IMR-90 (cell line): ENCODE results near the gene EPN2. TPM values are rescaled to one million over a fixed set of nuclear protein-coding genes. Genes with fewer than 3 reads are reported as not detected.
A peak's percentile ranks its signal among the peaks of the same experiment; 100 is the strongest.
"Not testable (repeated sequence)": the region's sequence is repeated elsewhere in the genome, so short reads cannot be mapped to it uniquely, and the experiment has no call there.

Experiments
- ATAC-seq: fragments of 200-7000 bp; cut with Tn5 transposase; 2 replicates; pipeline ENCODE4 v1.9.1; 2020; ENCODE audit warnings: low read depth, mild to moderate bottlenecking, moderate library complexity
- BruUV-seq: library from RNA; stranded (reverse); fragments of 400-500 nt; replicated peaks from 2 replicates; lab custom pipeline; 2021; lab: Mats Ljungman, UMichigan
- CTCF ChIA-PET: fragments of 300-600 bp; formaldehyde crosslinking; extraction: SDS; loops from one replicate; lab custom pipeline; 2021; ENCODE audit warnings: antibody characterized with exemption; lab: Yijun Ruan, JAX
- POLR2A ChIA-PET: fragments of 300-600 bp; sonication (Branson Sonifier 250); formaldehyde crosslinking; loops from one replicate; lab custom pipeline; 2022; ENCODE audit warnings: antibody characterized with exemption; ENCODE audit not compliant: unreplicated experiment; lab: Charles Lee
- DNase-seq: peaks from one replicate; pipeline ENCODE4 v3.0.0; 2013
- H2AFZ ChIP-seq: replicated peaks from 2 replicates; pipeline ENCODE3; 2013; ENCODE audit warnings: low read length, mild to moderate bottlenecking; ENCODE audit not compliant: poor library complexity
- H2AK5ac ChIP-seq: 2 replicates; pipeline ENCODE4 v1.6.1; 2013; ENCODE audit warnings: low read depth, low read length, inconsistent platforms
- H2AK9ac ChIP-seq: replicated peaks from 2 replicates; pipeline ENCODE3; 2013; ENCODE audit warnings: mild to moderate bottlenecking, low read depth, low read length, moderate library complexity; ENCODE audit not compliant: poor library complexity
- H2BK120ac ChIP-seq: 2 replicates; pipeline ENCODE4 v1.6.1; 2013; ENCODE audit warnings: low read depth, low read length, inconsistent platforms
- H2BK15ac ChIP-seq: 3 replicates; pipeline ENCODE4 v1.6.1; 2013; ENCODE audit warnings: low read depth, low read length, inconsistent platforms
- H2BK20ac ChIP-seq: 2 replicates; pipeline ENCODE4 v1.6.1; 2013; ENCODE audit warnings: low read depth, mild to moderate bottlenecking, inconsistent platforms, low read length, moderate library complexity
- H2BK5ac ChIP-seq: 2 replicates; pipeline ENCODE4 v1.6.1; 2013; ENCODE audit warnings: mild to moderate bottlenecking, low read depth, low read length, inconsistent platforms; ENCODE audit not compliant: poor library complexity, severe bottlenecking
- H3K14ac ChIP-seq: replicated peaks from 2 replicates; pipeline ENCODE4 v1.6.1; 2013; ENCODE audit warnings: low read depth, low read length, inconsistent platforms
- H3K18ac ChIP-seq: 2 replicates; pipeline ENCODE4 v1.6.1; 2013; ENCODE audit warnings: low read depth, low read length, control low read depth
- H3K23ac ChIP-seq: 2 replicates; pipeline ENCODE4 v1.6.1; 2013; ENCODE audit warnings: low read depth, low read length, inconsistent platforms
- H3K27ac ChIP-seq: 2 replicates; pipeline ENCODE4 v1.5.1; 2013; ENCODE audit warnings: mild to moderate bottlenecking, control low read depth, low read length; ENCODE audit not compliant: insufficient read depth
- H3K27me3 ChIP-seq: 2 replicates; pipeline ENCODE4 v1.6.1; 2013; ENCODE audit warnings: low read length; ENCODE audit not compliant: control insufficient read depth, insufficient read depth
- H3K36me3 ChIP-seq: 2 replicates; pipeline ENCODE4 v1.6.1; 2013; ENCODE audit warnings: low read length, mixed read lengths; ENCODE audit not compliant: control insufficient read depth, insufficient read depth
- H3K4ac ChIP-seq: 2 replicates; pipeline ENCODE4 v1.6.1; 2013; ENCODE audit warnings: low read depth, low read length, inconsistent platforms
- H3K4me1 ChIP-seq: 2 replicates; pipeline ENCODE4 v1.6.1; 2013; ENCODE audit warnings: low read length, mixed read lengths; ENCODE audit not compliant: control insufficient read depth, insufficient read depth
- H3K4me2 ChIP-seq: 2 replicates; pipeline ENCODE4 v1.6.1; 2013; ENCODE audit warnings: low read depth, mild to moderate bottlenecking, control low read depth, low read length, moderate library complexity
- H3K4me3 ChIP-seq: 2 replicates; pipeline ENCODE4 v1.5.1; 2013; ENCODE audit warnings: low read depth, mild to moderate bottlenecking, control low read depth, low read length, moderate library complexity; ENCODE audit not compliant: insufficient read depth
- H3K56ac ChIP-seq: 2 replicates; pipeline ENCODE4 v1.6.1; 2013; ENCODE audit warnings: low read length, inconsistent platforms; ENCODE audit not compliant: insufficient read depth; ENCODE audit errors: extremely low read depth
- H3K79me1 ChIP-seq, 2 experiments: 2 replicates each; pipeline ENCODE4 v1.6.1; 2013; ENCODE audit warnings: low read length in 2 of 2, inconsistent platforms in 1 of 2, low read depth in 1 of 2
- H3K9ac ChIP-seq: 2 replicates; pipeline ENCODE4 v1.6.1; 2013; ENCODE audit warnings: low read depth, low read length, control low read depth
- H3K9me1 ChIP-seq: 2 replicates; pipeline ENCODE4 v1.6.1; 2013; ENCODE audit warnings: low read length, inconsistent platforms; ENCODE audit not compliant: insufficient read depth
- H3K9me3 ChIP-seq: 2 replicates; pipeline ENCODE4 v1.6.1; 2013; ENCODE audit warnings: low read length; ENCODE audit not compliant: control insufficient read depth, insufficient read depth
- H4K20me1 ChIP-seq: 2 replicates; pipeline ENCODE4 v1.6.1; 2013; ENCODE audit warnings: low read length, inconsistent platforms; ENCODE audit not compliant: insufficient read depth
- H4K5ac ChIP-seq: 2 replicates; pipeline ENCODE4 v1.6.1; 2013; ENCODE audit warnings: mild to moderate bottlenecking, low read depth, low read length, control low read depth
- H4K8ac ChIP-seq, 2 experiments: 2 replicates each; pipeline ENCODE4 v1.6.1; 2013; ENCODE audit warnings: low read depth in 2 of 2, low read length in 2 of 2, control low read depth in 1 of 2, inconsistent platforms in 1 of 2
- H4K91ac ChIP-seq: 2 replicates; pipeline ENCODE4 v1.6.1; 2013; ENCODE audit warnings: low read depth, low read length, inconsistent platforms; ENCODE audit not compliant: insufficient read depth
- WGBS, 2 experiments: methylation state at CpG; one replicate each; pipeline versions ENCODE4 v1.1.5 to v1.1.7; 2013; ENCODE audit warnings: missing lambda C conversion rate in 2 of 2; ENCODE audit not compliant: insufficient read length in 1 of 2; ENCODE audit errors: extremely low coverage in 2 of 2; 5-methylcytosine and 5-hydroxymethylcytosine counted together
- dilution Hi-C: fragments of 300-500 bp; cut with HindIII; formaldehyde crosslinking; loops from one replicate; pipeline ENCODE4 v1.14.3; 2018; ENCODE audit warnings: low sequenced_read_pairs; ENCODE audit not compliant: unreplicated experiment
- in situ Hi-C: fragments of 300-500 bp; cut with MboI; formaldehyde crosslinking; loops from 3 replicates; pipeline ENCODE4 v1.14.3; 2019; ENCODE audit warnings: low sequenced_read_pairs, inconsistent platforms, mixed read lengths
- intact Hi-C: fragments of 100-400 bp; cut with micrococcal nuclease; formaldehyde crosslinking; loops from 2 replicates; pipeline ENCODE4 v1.10.0; 2022
- polyA plus RNA-seq, 3 experiments: library from polyadenylated mRNA; depleted of rRNA; stranded (reverse); fragments of >200 nt; gene quantifications; 2 replicates each; pipeline ENCODE4 v1.2.3, GENCODE V29; 2012; ENCODE audit warnings: low replicate concordance in 1 of 3
- total RNA-seq: library from RNA; depleted of rRNA; stranded (reverse); fragments of >200 nt; gene quantifications from 2 replicates; pipeline ENCODE4 v1.2.3, GENCODE V29; 2012

The EPN2 gene
- total and polyA plus RNA-seq, 2 of the 4 experiments (the other 2 are of a cell fraction): 14.9 to 25.3 TPM

GRCh38 chr17:19203429-19203828 lies 33.7 kb upstream of the EPN2 start:
- peak; percentile 29; the same call in 1 of the 2 replicates for ATAC-seq
- BruUV-seq: not testable (repeated sequence)

GRCh38 chr17:19215074-19215860 lies 21.9 kb upstream of the EPN2 start:
- H3K27me3 ChIP-seq, POLR2A ChIA-PET, dilution Hi-C loops, H4K20me1 ChIP-seq, in situ Hi-C loops, H3K56ac ChIP-seq, H2AK9ac ChIP-seq, H2BK120ac ChIP-seq, CTCF ChIA-PET, intact Hi-C loops, H3K4me1 ChIP-seq, H3K4ac ChIP-seq, H4K8ac ChIP-seq, H2BK15ac ChIP-seq, H3K4me3 ChIP-seq, H3K9ac ChIP-seq, DNase-seq, BruUV-seq, H3K18ac ChIP-seq, H3K36me3 ChIP-seq, H4K91ac ChIP-seq, H3K27ac ChIP-seq, H2BK5ac ChIP-seq, H2AFZ ChIP-seq, H3K14ac ChIP-seq, H3K4me2 ChIP-seq, H4K5ac ChIP-seq, H3K79me1 ChIP-seq, H2AK5ac ChIP-seq, H3K9me3 ChIP-seq, H3K23ac ChIP-seq, H3K9me1 ChIP-seq, H2BK20ac ChIP-seq: not testable (repeated sequence)
- no CpG with 5 or more reads among the region's 67 CpGs for WGBS, 2 experiments
- peak; percentile 81 for ATAC-seq

More at GRCh38 chr17:19203429-19203828, 33.7 kb upstream of the EPN2 start:
- H3K14ac ChIP-seq, H3K4me1 ChIP-seq, H3K56ac ChIP-seq, H3K9me3 ChIP-seq, H2BK20ac ChIP-seq, H3K9me1 ChIP-seq, intact Hi-C loops, H2AK5ac ChIP-seq, H3K23ac ChIP-seq, H3K4me3 ChIP-seq, H2AFZ ChIP-seq, H2AK9ac ChIP-seq, H3K4ac ChIP-seq, CTCF ChIA-PET, DNase-seq, H3K79me1 ChIP-seq, H2BK5ac ChIP-seq, in situ Hi-C loops, H3K4me2 ChIP-seq, dilution Hi-C loops, H4K91ac ChIP-seq, H2BK15ac ChIP-seq, H3K18ac ChIP-seq, H2BK120ac ChIP-seq, H3K9ac ChIP-seq, H3K36me3 ChIP-seq, H4K8ac ChIP-seq, H3K27ac ChIP-seq, H4K20me1 ChIP-seq, H3K27me3 ChIP-seq, POLR2A ChIA-PET, H4K5ac ChIP-seq: not testable (repeated sequence)
- WGBS, 2 experiments: no CpG with 5 or more reads among the region's 3 CpGs
